Measurements from ENCODE around the gene NLK.
"Not testable (repeated sequence)": the region's sequence is repeated elsewhere in the genome, so short reads cannot be mapped to it uniquely, and the experiment has no call there.

NLK gene

GRCh38 chr17:28093999-28094716 lies 51.7 kb downstream of the NLK start:
- Histone ChIP-seq H3K27me3 (ENCODE audit: control insufficient read depth in 1 of 2, insufficient read depth in 2 of 2, low read length in 2 of 2) (no peaks in the 10 kb centered on the region), H3K9me3 (ENCODE audit: control insufficient read depth in 2 of 2, low read length in 2 of 2) (no peaks in the 10 kb centered on the region), H3K4me3 (ENCODE audit: low read length in 2 of 2) (no peak overlapping the region), H3K4me1 (ENCODE audit: control insufficient read depth, insufficient read depth, low read length) (no peaks in the 10 kb centered on the region), H3K9ac (ENCODE audit: low read length in 2 of 2) (no peak overlapping the region), H3K27ac (ENCODE audit: low read length) (no peak overlapping the region), H3K36me3 (ENCODE audit: control insufficient read depth in 2 of 2, insufficient read depth in 2 of 2, low read length in 2 of 2) (no peaks in the 10 kb centered on the region)

GRCh38 chr17:28096756-28097155 lies 54.3 kb downstream of the NLK start:
- Histone ChIP-seq H3K27me3 (ENCODE audit: control insufficient read depth in 1 of 2, insufficient read depth in 2 of 2, low read length in 2 of 2) (no peaks in the 10 kb centered on the region), H3K4me3 (ENCODE audit: low read length in 2 of 2) (no peak overlapping the region), H3K4me1 (ENCODE audit: control insufficient read depth, insufficient read depth, low read length) (no peaks in the 10 kb centered on the region), H3K36me3 (ENCODE audit: control insufficient read depth in 2 of 2, insufficient read depth in 2 of 2, low read length in 2 of 2) (no peaks in the 10 kb centered on the region), H3K9me3 (ENCODE audit: control insufficient read depth in 2 of 2, low read length in 2 of 2) (no peaks in the 10 kb centered on the region), H3K9ac (ENCODE audit: low read length in 2 of 2) (no peak overlapping the region), H3K27ac (ENCODE audit: low read length) (no peak overlapping the region)

- no peak overlapping the region for H3K27ac ChIP-seq (ENCODE audit: low read length)
- no peaks in the 10 kb centered on the region for H3K9me3 ChIP-seq (ENCODE audit: control insufficient read depth in 2 of 2, low read length in 2 of 2)
- no peak overlapping the region for H3K9ac ChIP-seq (ENCODE audit: low read length in 2 of 2)
- H3K4me1 ChIP-seq (ENCODE audit: control insufficient read depth, insufficient read depth, low read length), result no peaks in the 10 kb centered on the region
- H3K27me3 ChIP-seq (ENCODE audit: control insufficient read depth in 1 of 2, insufficient read depth in 2 of 2, low read length in 2 of 2), result no peaks in the 10 kb centered on the region
- H3K36me3 ChIP-seq (ENCODE audit: control insufficient read depth in 2 of 2, insufficient read depth in 2 of 2, low read length in 2 of 2), result no peaks in the 10 kb centered on the region
- no peak overlapping the region for H3K4me3 ChIP-seq (ENCODE audit: low read length in 2 of 2)
Measured at GRCh38 chr17:28097254-28097653, 54.8 kb downstream of the NLK start.

GRCh38 chr17:28097901-28098300 lies 55.4 kb downstream of the NLK start:
- Histone ChIP-seq H3K9ac (ENCODE audit: low read length in 2 of 2) (no peak overlapping the region), H3K4me1 (ENCODE audit: control insufficient read depth, insufficient read depth, low read length) (no peaks in the 10 kb centered on the region), H3K36me3 (ENCODE audit: control insufficient read depth in 2 of 2, insufficient read depth in 2 of 2, low read length in 2 of 2) (no peaks in the 10 kb centered on the region), H3K4me3 (ENCODE audit: low read length in 2 of 2) (no peak overlapping the region), H3K9me3 (ENCODE audit: control insufficient read depth in 2 of 2, low read length in 2 of 2) (no peaks in the 10 kb centered on the region), H3K27ac (ENCODE audit: low read length) (no peak overlapping the region), H3K27me3 (ENCODE audit: control insufficient read depth in 1 of 2, insufficient read depth in 2 of 2, low read length in 2 of 2) (no peaks in the 10 kb centered on the region)

- H3K9ac ChIP-seq (ENCODE audit: low read length in 2 of 2); H3K9me3 ChIP-seq (ENCODE audit: control insufficient read depth in 2 of 2, low read length in 2 of 2); H3K4me3 ChIP-seq (ENCODE audit: low read length in 2 of 2); H3K36me3 ChIP-seq (ENCODE audit: control insufficient read depth in 2 of 2, insufficient read depth in 2 of 2, low read length in 2 of 2); H3K27me3 ChIP-seq (ENCODE audit: control insufficient read depth in 1 of 2, insufficient read depth in 2 of 2, low read length in 2 of 2); H3K4me1 ChIP-seq (ENCODE audit: control insufficient read depth, insufficient read depth, low read length); H3K27ac ChIP-seq (ENCODE audit: low read length): not testable (repeated sequence)
Measured at GRCh38 chr17:28098591-28098990, 56.1 kb downstream of the NLK start.

GRCh38 chr17:28100251-28100650 lies 57.8 kb downstream of the NLK start:
- H3K36me3 ChIP-seq (ENCODE audit: control insufficient read depth in 2 of 2, insufficient read depth in 2 of 2, low read length in 2 of 2), result no peaks in the 10 kb centered on the region
- H3K27me3 ChIP-seq (ENCODE audit: control insufficient read depth in 1 of 2, insufficient read depth in 2 of 2, low read length in 2 of 2), result no peaks in the 10 kb centered on the region
- no peak overlapping the region for H3K4me3 ChIP-seq (ENCODE audit: low read length in 2 of 2)
- H3K27ac ChIP-seq (ENCODE audit: low read length), result no peak overlapping the region
- H3K4me1 ChIP-seq (ENCODE audit: control insufficient read depth, insufficient read depth, low read length), result no peaks in the 10 kb centered on the region
- H3K9ac ChIP-seq (ENCODE audit: low read length in 2 of 2), result no peak overlapping the region
- H3K9me3 ChIP-seq (ENCODE audit: control insufficient read depth in 2 of 2, low read length in 2 of 2), result no peaks in the 10 kb centered on the region

- H3K27ac ChIP-seq (ENCODE audit: low read length), result no peak overlapping the region
- no peaks in the 10 kb centered on the region for H3K36me3 ChIP-seq (ENCODE audit: control insufficient read depth in 2 of 2, insufficient read depth in 2 of 2, low read length in 2 of 2)
- no peak overlapping the region for H3K9ac ChIP-seq (ENCODE audit: low read length in 2 of 2)
- H3K27me3 ChIP-seq (ENCODE audit: control insufficient read depth in 1 of 2, insufficient read depth in 2 of 2, low read length in 2 of 2), result no peaks in the 10 kb centered on the region
- no peak overlapping the region for H3K4me3 ChIP-seq (ENCODE audit: low read length in 2 of 2)
- no peaks in the 10 kb centered on the region for H3K9me3 ChIP-seq (ENCODE audit: control insufficient read depth in 2 of 2, low read length in 2 of 2)
- H3K4me1 ChIP-seq (ENCODE audit: control insufficient read depth, insufficient read depth, low read length), result no peaks in the 10 kb centered on the region
Measured at GRCh38 chr17:28100936-28101335, 58.5 kb downstream of the NLK start.

GRCh38 chr17:28101919-28102318 lies 59.4 kb downstream of the NLK start:
- Histone ChIP-seq H3K9ac (ENCODE audit: low read length in 2 of 2) (no peak overlapping the region), H3K27ac (ENCODE audit: low read length) (no peak overlapping the region), H3K9me3 (ENCODE audit: control insufficient read depth in 2 of 2, low read length in 2 of 2) (no peaks in the 10 kb centered on the region), H3K36me3 (ENCODE audit: control insufficient read depth in 2 of 2, insufficient read depth in 2 of 2, low read length in 2 of 2) (no peaks in the 10 kb centered on the region), H3K4me3 (ENCODE audit: low read length in 2 of 2) (no peak overlapping the region), H3K4me1 (ENCODE audit: control insufficient read depth, insufficient read depth, low read length) (no peaks in the 10 kb centered on the region), H3K27me3 (ENCODE audit: control insufficient read depth in 1 of 2, insufficient read depth in 2 of 2, low read length in 2 of 2) (no peaks in the 10 kb centered on the region)

- Histone ChIP-seq H3K27me3 (ENCODE audit: control insufficient read depth in 1 of 2, insufficient read depth in 2 of 2, low read length in 2 of 2) (no peaks in the 10 kb centered on the region), H3K4me3 (ENCODE audit: low read length in 2 of 2) (no peak overlapping the region), H3K9ac (ENCODE audit: low read length in 2 of 2) (no peak overlapping the region), H3K9me3 (ENCODE audit: control insufficient read depth in 2 of 2, low read length in 2 of 2) (no peaks in the 10 kb centered on the region), H3K4me1 (ENCODE audit: control insufficient read depth, insufficient read depth, low read length) (no peaks in the 10 kb centered on the region), H3K36me3 (ENCODE audit: control insufficient read depth in 2 of 2, insufficient read depth in 2 of 2, low read length in 2 of 2) (no peaks in the 10 kb centered on the region), H3K27ac (ENCODE audit: low read length) (no peak overlapping the region)
Measured at GRCh38 chr17:28105501-28105900, 63.0 kb downstream of the NLK start.

GRCh38 chr17:28110184-28110583 lies 67.7 kb downstream of the NLK start:
- Histone ChIP-seq H3K4me3 (ENCODE audit: low read length in 2 of 2) (no peak overlapping the region), H3K36me3 (ENCODE audit: control insufficient read depth in 2 of 2, insufficient read depth in 2 of 2, low read length in 2 of 2) (no peaks in the 10 kb centered on the region), H3K27me3 (ENCODE audit: control insufficient read depth in 1 of 2, insufficient read depth in 2 of 2, low read length in 2 of 2) (no peaks in the 10 kb centered on the region), H3K27ac (ENCODE audit: low read length) (no peak overlapping the region), H3K9ac (ENCODE audit: low read length in 2 of 2) (no peak overlapping the region), H3K4me1 (ENCODE audit: control insufficient read depth, insufficient read depth, low read length) (no peaks in the 10 kb centered on the region), H3K9me3 (ENCODE audit: control insufficient read depth in 2 of 2, low read length in 2 of 2) (no peaks in the 10 kb centered on the region)

GRCh38 chr17:28112181-28112580 lies 69.7 kb downstream of the NLK start:
- no peaks in the 10 kb centered on the region for H3K27me3 ChIP-seq (ENCODE audit: control insufficient read depth in 1 of 2, insufficient read depth in 2 of 2, low read length in 2 of 2)
- no peak overlapping the region for H3K27ac ChIP-seq (ENCODE audit: low read length)
- no peak overlapping the region for H3K9ac ChIP-seq (ENCODE audit: low read length in 2 of 2)
- H3K4me3 ChIP-seq (ENCODE audit: low read length in 2 of 2), result no peak overlapping the region
- no peaks in the 10 kb centered on the region for H3K4me1 ChIP-seq (ENCODE audit: control insufficient read depth, insufficient read depth, low read length)
- no peaks in the 10 kb centered on the region for H3K9me3 ChIP-seq (ENCODE audit: control insufficient read depth in 2 of 2, low read length in 2 of 2)
- H3K36me3 ChIP-seq (ENCODE audit: control insufficient read depth in 2 of 2, insufficient read depth in 2 of 2, low read length in 2 of 2), result no peaks in the 10 kb centered on the region

Measured in stomach smooth muscle (tissue), 2 donors.